ENCODE data around the gene CTNS. TPM values are rescaled to one million over a fixed set of nuclear protein-coding genes. Genes with fewer than 3 reads are reported as not detected.

Gene CTNS
- total and polyA plus RNA-seq, 2 donors, result 7.3 to 8.8 TPM

DNA sequence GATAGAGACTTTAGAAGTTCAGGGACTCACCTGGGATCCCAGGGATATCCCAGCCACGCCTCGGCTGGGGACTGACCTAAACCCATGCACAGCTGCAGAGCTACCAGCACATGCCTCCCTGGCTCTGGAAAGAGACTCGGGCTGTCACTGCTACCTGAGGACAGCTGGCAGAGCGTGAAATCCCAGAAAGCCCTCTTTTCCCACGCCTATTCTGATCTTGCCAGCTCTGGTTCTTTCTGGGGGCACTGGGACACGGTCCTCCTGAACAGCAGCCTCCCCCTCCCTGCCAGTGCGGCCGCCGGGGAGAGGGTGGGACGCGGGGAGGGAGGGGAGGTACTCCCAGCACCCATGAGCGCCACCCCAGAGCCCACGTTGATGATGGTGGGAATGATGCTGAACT is 48.6 kb downstream of the CTNS start:
- Histone ChIP-seq H3K4me3 (ENCODE audit: low read length in 2 of 2) (peak overlapping the region in 1 of 2 donors; percentile 46), H3K27ac (ENCODE audit: low read depth in 1 of 2, low read length in 1 of 2) (peak overlapping the region in 1 of 2 donors; percentile 84), H3K4me1 (ENCODE audit: control insufficient read depth in 2 of 2, insufficient read depth in 2 of 2, low read length in 2 of 2) (peaks cover 0 to 67% of the 10 kb centered on the region in 2 donors), H3K27me3 (ENCODE audit: control insufficient read depth in 2 of 2, insufficient read depth in 1 of 2, low read length in 1 of 2) (no peaks in the 10 kb centered on the region), H3K9me3 (ENCODE audit: control insufficient read depth in 2 of 2, insufficient read depth in 1 of 2, low read length in 1 of 2) (peaks cover 0 to 5% of the 10 kb centered on the region in 2 donors), H3K36me3 (ENCODE audit: control insufficient read depth in 2 of 2, insufficient read depth in 2 of 2, low read length in 1 of 2) (peaks cover 25 to 64% of the 10 kb centered on the region in 2 donors)
- DNase-seq (ENCODE audit: low read depth in 6 of 9, low spot score in 9 of 9), result peak in 1 of 9 donors; percentile 60
- 76% methylated on average over 13 of the region's 13 CpGs for WGBS

DNA sequence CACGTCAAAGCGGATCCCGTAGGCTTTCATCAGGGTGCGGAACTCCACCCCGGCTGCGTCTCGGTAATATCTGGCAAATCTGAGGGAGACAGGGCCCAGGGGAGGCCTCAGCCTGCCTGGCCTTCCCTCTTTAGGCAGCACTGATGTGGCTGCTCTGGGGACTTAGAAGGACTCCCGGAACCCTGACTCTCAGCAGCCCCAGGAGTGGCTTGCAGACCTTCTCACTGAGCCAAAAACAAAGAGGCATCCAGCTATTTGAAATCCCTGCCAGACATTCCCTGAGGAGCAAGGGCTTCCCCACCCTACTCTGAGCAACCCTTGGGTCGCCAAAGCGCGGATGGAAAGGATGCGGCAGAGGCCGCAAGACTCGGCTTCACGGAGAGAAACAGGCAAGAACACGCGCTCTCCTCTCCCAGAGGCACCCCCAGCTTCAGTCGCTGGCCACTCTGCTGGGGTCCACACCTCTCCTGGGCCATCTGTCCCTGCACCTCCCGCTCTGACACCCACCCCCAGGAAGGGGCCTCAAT is 51.5 kb downstream of the CTNS start:
- WGBS, result 86% methylated on average over 19 of the region's 19 CpGs
- H3K27ac ChIP-seq (ENCODE audit: low read depth in 1 of 2, low read length in 1 of 2), result peak overlapping the region in 1 of 2 donors; percentile 94

GRCh38 chr17:3688852-3689261 is 52.3 kb downstream of the CTNS start:
- WGBS, result 93% methylated on average over 14 of the region's 14 CpGs
- no peak for DNase-seq (ENCODE audit: low read depth in 6 of 9, low spot score in 9 of 9)
- no peaks in the 10 kb centered on the region for H3K27me3 ChIP-seq (ENCODE audit: control insufficient read depth in 2 of 2, insufficient read depth in 1 of 2, low read length in 1 of 2)
- H3K4me3 ChIP-seq (ENCODE audit: low read length in 2 of 2), result peak overlapping the region in 1 of 2 donors; percentile 64
- H3K9me3 ChIP-seq (ENCODE audit: control insufficient read depth in 2 of 2, insufficient read depth in 1 of 2, low read length in 1 of 2), result peaks cover 0 to 5% of the 10 kb centered on the region in 2 donors
- peak overlapping the region in 1 of 2 donors; percentile 94 for H3K27ac ChIP-seq (ENCODE audit: low read depth in 1 of 2, low read length in 1 of 2)
- H3K36me3 ChIP-seq (ENCODE audit: control insufficient read depth in 2 of 2, insufficient read depth in 2 of 2, low read length in 1 of 2), result peaks cover 28 to 51% of the 10 kb centered on the region in 2 donors
- peaks cover 0 to 70% of the 10 kb centered on the region in 2 donors for H3K4me1 ChIP-seq (ENCODE audit: control insufficient read depth in 2 of 2, insufficient read depth in 2 of 2, low read length in 2 of 2)

More for the DNA sequence above, 51.5 kb downstream of the CTNS start:
- peaks cover 0 to 5% of the 10 kb centered on the region in 2 donors for H3K9me3 ChIP-seq (ENCODE audit: control insufficient read depth in 2 of 2, insufficient read depth in 1 of 2, low read length in 1 of 2)
- no peaks in the 10 kb centered on the region for H3K27me3 ChIP-seq (ENCODE audit: control insufficient read depth in 2 of 2, insufficient read depth in 1 of 2, low read length in 1 of 2)
- peaks cover 28 to 58% of the 10 kb centered on the region in 2 donors for H3K36me3 ChIP-seq (ENCODE audit: control insufficient read depth in 2 of 2, insufficient read depth in 2 of 2, low read length in 1 of 2)
- peak overlapping the region in 1 of 2 donors; percentile 64 for H3K4me3 ChIP-seq (ENCODE audit: low read length in 2 of 2)
- peaks cover 0 to 69% of the 10 kb centered on the region in 2 donors for H3K4me1 ChIP-seq (ENCODE audit: control insufficient read depth in 2 of 2, insufficient read depth in 2 of 2, low read length in 2 of 2)
- DNase-seq (ENCODE audit: low read depth in 6 of 9, low spot score in 9 of 9), result peak in 4 of 9 donors; percentile 30 to 80 (median 54)

- H3K4me3 ChIP-seq (ENCODE audit: low read length in 2 of 2), result peak overlapping the region in 1 of 2 donors; percentile 64
- peak overlapping the region in 1 of 2 donors; percentile 76 for H3K27ac ChIP-seq (ENCODE audit: low read depth in 1 of 2, low read length in 1 of 2)
- 96% methylated on average over 44 of the region's 44 CpGs for WGBS
- peaks cover 0 to 70% of the 10 kb centered on the region in 2 donors for H3K4me1 ChIP-seq (ENCODE audit: control insufficient read depth in 2 of 2, insufficient read depth in 2 of 2, low read length in 2 of 2)
- no peaks in the 10 kb centered on the region for H3K27me3 ChIP-seq (ENCODE audit: control insufficient read depth in 2 of 2, insufficient read depth in 1 of 2, low read length in 1 of 2)
- H3K36me3 ChIP-seq (ENCODE audit: control insufficient read depth in 2 of 2, insufficient read depth in 2 of 2, low read length in 1 of 2), result peaks cover 28 to 46% of the 10 kb centered on the region in 2 donors
- H3K9me3 ChIP-seq (ENCODE audit: control insufficient read depth in 2 of 2, insufficient read depth in 1 of 2, low read length in 1 of 2), result peaks cover 0 to 5% of the 10 kb centered on the region in 2 donors
- DNase-seq (ENCODE audit: low read depth in 6 of 9, low spot score in 9 of 9), result peak in 1 of 9 donors; percentile 13
Observed at GRCh38 chr17:3689262-3690093, 52.9 kb downstream of the CTNS start.

DNA sequence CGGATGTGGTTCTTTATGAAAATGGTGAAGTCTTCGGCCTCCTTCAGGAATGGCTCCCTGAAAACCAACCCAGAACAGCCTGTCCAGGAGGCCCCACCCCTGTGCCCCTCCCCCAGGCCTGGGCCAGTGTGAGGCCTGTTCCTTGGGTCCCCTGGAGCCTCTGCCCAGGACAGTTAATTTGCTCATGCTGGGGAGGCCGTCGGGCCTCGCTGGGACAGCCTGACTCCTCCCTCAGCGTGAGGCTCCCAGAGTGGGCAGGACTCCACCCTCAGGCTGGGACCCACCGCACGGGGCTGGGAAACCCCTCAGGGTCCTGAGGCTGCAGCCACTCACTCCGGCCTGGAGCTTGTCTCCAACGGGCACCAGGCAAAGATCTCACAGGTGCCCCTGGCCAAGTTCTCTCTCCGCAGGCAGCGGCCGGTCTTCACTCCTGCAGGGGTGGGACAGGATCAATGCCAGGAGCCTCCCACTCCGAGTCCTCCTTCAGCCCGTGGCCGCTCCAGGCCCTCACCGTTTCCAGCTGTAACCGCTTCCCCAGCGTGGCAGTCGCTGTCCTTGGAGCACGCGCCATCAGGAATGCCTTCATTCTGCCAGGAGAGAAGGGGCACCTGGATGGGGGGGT is 53.6 kb downstream of the CTNS start:
- peak in 1 of 9 donors; percentile 8 for DNase-seq (ENCODE audit: low read depth in 6 of 9, low spot score in 9 of 9)
- peaks cover 0 to 10% of the 10 kb centered on the region in 2 donors for H3K9me3 ChIP-seq (ENCODE audit: control insufficient read depth in 2 of 2, insufficient read depth in 1 of 2, low read length in 1 of 2)
- peak overlapping the region in 1 of 2 donors; percentile 64 for H3K4me3 ChIP-seq (ENCODE audit: low read length in 2 of 2)
- WGBS, result 94% methylated on average over 22 of the region's 22 CpGs
- peaks cover 0 to 71% of the 10 kb centered on the region in 2 donors for H3K4me1 ChIP-seq (ENCODE audit: control insufficient read depth in 2 of 2, insufficient read depth in 2 of 2, low read length in 2 of 2)
- peaks cover 0 to 6% of the 10 kb centered on the region in 2 donors for H3K27me3 ChIP-seq (ENCODE audit: control insufficient read depth in 2 of 2, insufficient read depth in 1 of 2, low read length in 1 of 2)
- H3K36me3 ChIP-seq (ENCODE audit: control insufficient read depth in 2 of 2, insufficient read depth in 2 of 2, low read length in 1 of 2), result peaks cover 25 to 40% of the 10 kb centered on the region in 2 donors
- peak overlapping the region in 1 of 2 donors; percentile 76 for H3K27ac ChIP-seq (ENCODE audit: low read depth in 1 of 2, low read length in 1 of 2)

- Histone ChIP-seq H3K9me3 (ENCODE audit: control insufficient read depth in 2 of 2, insufficient read depth in 1 of 2, low read length in 1 of 2) (peaks cover 0 to 10% of the 10 kb centered on the region in 2 donors), H3K36me3 (ENCODE audit: control insufficient read depth in 2 of 2, insufficient read depth in 2 of 2, low read length in 1 of 2) (peaks cover 24 to 38% of the 10 kb centered on the region in 2 donors), H3K4me3 (ENCODE audit: low read length in 2 of 2) (peak overlapping the region in 1 of 2 donors; percentile 64), H3K4me1 (ENCODE audit: control insufficient read depth in 2 of 2, insufficient read depth in 2 of 2, low read length in 2 of 2) (peaks cover 0 to 76% of the 10 kb centered on the region in 2 donors), H3K27ac (ENCODE audit: low read depth in 1 of 2, low read length in 1 of 2) (peak overlapping the region; percentile 31 to 72), H3K27me3 (ENCODE audit: control insufficient read depth in 2 of 2, insufficient read depth in 1 of 2, low read length in 1 of 2) (peaks cover 0 to 14% of the 10 kb centered on the region in 2 donors)
- DNase-seq (ENCODE audit: low read depth in 6 of 9, low spot score in 9 of 9), result peak in 2 of 9 donors; percentile 52 to 72
- 96% methylated on average over 16 of the region's 16 CpGs for WGBS
Observed at GRCh38 chr17:3691617-3692067, 55.1 kb downstream of the CTNS start.

DNA sequence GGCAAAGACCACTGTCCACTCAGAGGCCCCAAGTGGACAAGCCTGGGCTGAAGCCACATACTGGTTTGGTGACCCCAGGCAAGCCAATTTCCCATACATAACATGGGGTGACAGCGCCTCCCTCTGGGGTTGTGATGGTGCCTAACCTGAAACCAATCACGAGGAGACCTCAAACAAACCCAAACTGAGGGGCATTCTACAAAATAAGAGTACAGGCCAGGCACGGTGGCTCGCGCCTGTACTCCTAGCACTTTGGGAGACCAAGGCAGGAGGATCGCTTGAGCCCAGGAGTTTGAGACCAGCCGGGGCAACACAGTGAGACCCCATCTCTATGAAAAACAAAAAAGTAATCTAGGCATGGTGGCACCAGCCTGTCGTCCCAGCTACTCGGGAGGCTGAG is 55.8 kb downstream of the CTNS start:
- WGBS, result 95% methylated on average over 9 of the region's 9 CpGs
- H3K27ac ChIP-seq (ENCODE audit: low read depth in 1 of 2, low read length in 1 of 2), result peak overlapping the region in 1 of 2 donors; percentile 53
- H3K4me1 ChIP-seq (ENCODE audit: control insufficient read depth in 2 of 2, insufficient read depth in 2 of 2, low read length in 2 of 2), result peaks cover 0 to 83% of the 10 kb centered on the region in 2 donors
- H3K4me3 ChIP-seq (ENCODE audit: low read length in 2 of 2), result peak overlapping the region in 1 of 2 donors; percentile 31
- peaks cover 0 to 10% of the 10 kb centered on the region in 2 donors for H3K9me3 ChIP-seq (ENCODE audit: control insufficient read depth in 2 of 2, insufficient read depth in 1 of 2, low read length in 1 of 2)
- H3K36me3 ChIP-seq (ENCODE audit: control insufficient read depth in 2 of 2, insufficient read depth in 2 of 2, low read length in 1 of 2), result peaks cover 24 to 38% of the 10 kb centered on the region in 2 donors
- peak in 1 of 9 donors; percentile 53 for DNase-seq (ENCODE audit: low read depth in 6 of 9, low spot score in 9 of 9)
- peaks cover 0 to 14% of the 10 kb centered on the region in 2 donors for H3K27me3 ChIP-seq (ENCODE audit: control insufficient read depth in 2 of 2, insufficient read depth in 1 of 2, low read length in 1 of 2)

- H3K36me3 ChIP-seq (ENCODE audit: control insufficient read depth in 2 of 2, insufficient read depth in 2 of 2, low read length in 1 of 2), result peaks cover 24 to 36% of the 10 kb centered on the region in 2 donors
- H3K4me3 ChIP-seq (ENCODE audit: low read length in 2 of 2), result peak overlapping the region; percentile 1 to 31
- WGBS, result 87% methylated on average over 4 of the region's 4 CpGs
- no peak for DNase-seq (ENCODE audit: low read depth in 6 of 9, low spot score in 9 of 9)
- peaks cover 0 to 14% of the 10 kb centered on the region in 2 donors for H3K27me3 ChIP-seq (ENCODE audit: control insufficient read depth in 2 of 2, insufficient read depth in 1 of 2, low read length in 1 of 2)
- peaks cover 0 to 80% of the 10 kb centered on the region in 2 donors for H3K4me1 ChIP-seq (ENCODE audit: control insufficient read depth in 2 of 2, insufficient read depth in 2 of 2, low read length in 2 of 2)
- peak overlapping the region in 1 of 2 donors; percentile 27 for H3K27ac ChIP-seq (ENCODE audit: low read depth in 1 of 2, low read length in 1 of 2)
- H3K9me3 ChIP-seq (ENCODE audit: control insufficient read depth in 2 of 2, insufficient read depth in 1 of 2, low read length in 1 of 2), result peaks cover 2 to 16% of the 10 kb centered on the region in 2 donors
Observed at GRCh38 chr17:3693141-3693540, 56.6 kb downstream of the CTNS start.

All from thymus (tissue), 11 donors.